NB4 (cell line): ENCODE data around the gene LAMTOR2.

Source experiments
- CTCF ChIP-seq: IDR thresholded peaks from one replicate; pipeline ENCODE4 v1.5.1; 2012; ENCODE audit warnings: low read depth, low read length
- MAX ChIP-seq: IDR thresholded peaks from 2 replicates; pipeline ENCODE4 v1.6.1; 2011; ENCODE audit warnings: low read depth, low read length
- POLR2A ChIP-seq: IDR thresholded peaks from 2 replicates; pipeline ENCODE4 v1.6.1; 2011; ENCODE audit warnings: mild to moderate bottlenecking; ENCODE audit not compliant: insufficient read length; ENCODE audit errors: extremely low read depth

GRCh38 chr1:156064615-156065014 lies 10.0 kb downstream of the LAMTOR2 start:
- no peak for TF ChIP-seq CTCF
- no peak for TF ChIP-seq POLR2A
- TF ChIP-seq MAX: no peak
